Activated T-cell treated with anti-CD3 and anti-CD28 coated beads for 48 hours (primary cell): ENCODE data around the gene FBLIM1.
"Not testable (repeated sequence)": the region's sequence is repeated elsewhere in the genome, so short reads cannot be mapped to it uniquely, and the experiment has no call there.

Experiments used
- DNase-seq: peaks from one replicate; pipeline ENCODE4 v3.0.0-alpha.2; 2020; ENCODE audit warnings: low read depth

FBLIM1 gene

DNA sequence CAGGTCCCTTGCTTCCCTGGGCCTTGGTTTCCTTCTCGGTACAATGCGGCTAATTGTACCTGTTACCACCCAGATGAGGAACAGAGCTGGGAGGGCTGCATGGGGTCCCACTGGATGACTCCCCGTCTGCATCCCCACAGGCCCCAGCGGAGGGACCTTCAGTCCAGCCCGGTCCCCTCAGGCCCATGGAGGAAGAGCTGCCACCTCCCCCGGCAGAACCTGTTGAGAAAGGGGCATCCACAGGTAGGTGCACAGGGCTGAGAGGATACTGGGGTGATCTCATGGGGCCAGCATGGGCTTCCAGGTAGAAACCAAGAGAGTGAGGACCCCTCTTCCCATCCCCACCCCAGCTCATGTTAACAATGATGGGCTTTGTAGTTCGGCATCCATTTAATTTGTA is 9.8 kb downstream of the FBLIM1 start:
- no peak for DNase-seq

DNA sequence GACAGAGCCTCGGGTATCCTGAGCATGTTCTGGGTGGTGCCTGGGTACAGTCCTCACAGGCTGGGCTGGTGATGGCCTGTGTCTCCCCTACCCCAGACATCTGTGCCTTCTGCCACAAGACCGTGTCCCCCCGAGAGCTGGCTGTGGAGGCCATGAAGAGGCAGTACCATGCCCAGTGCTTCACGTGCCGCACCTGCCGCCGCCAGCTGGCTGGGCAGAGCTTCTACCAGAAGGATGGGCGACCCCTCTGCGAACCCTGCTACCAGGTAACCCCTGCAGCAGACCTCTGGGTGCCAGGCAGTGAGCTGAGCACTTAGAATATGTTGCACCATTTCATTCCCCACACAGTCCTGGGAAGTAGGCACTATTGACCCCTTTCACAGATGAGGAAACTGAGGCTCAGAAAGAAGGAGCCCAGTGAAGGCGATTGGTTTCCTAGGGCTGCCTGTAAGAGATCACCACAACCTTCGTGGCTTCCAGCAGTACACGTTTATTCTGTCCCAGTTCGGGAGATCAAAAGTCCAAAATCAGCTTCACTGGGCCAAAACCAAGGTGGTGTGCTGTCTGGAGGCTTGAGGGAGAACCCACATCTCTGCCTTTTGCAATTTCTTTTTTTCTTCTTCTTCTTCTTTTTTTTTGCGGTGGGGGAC is 11.8 kb downstream of the FBLIM1 start:
- DNase-seq, result no peak

DNA sequence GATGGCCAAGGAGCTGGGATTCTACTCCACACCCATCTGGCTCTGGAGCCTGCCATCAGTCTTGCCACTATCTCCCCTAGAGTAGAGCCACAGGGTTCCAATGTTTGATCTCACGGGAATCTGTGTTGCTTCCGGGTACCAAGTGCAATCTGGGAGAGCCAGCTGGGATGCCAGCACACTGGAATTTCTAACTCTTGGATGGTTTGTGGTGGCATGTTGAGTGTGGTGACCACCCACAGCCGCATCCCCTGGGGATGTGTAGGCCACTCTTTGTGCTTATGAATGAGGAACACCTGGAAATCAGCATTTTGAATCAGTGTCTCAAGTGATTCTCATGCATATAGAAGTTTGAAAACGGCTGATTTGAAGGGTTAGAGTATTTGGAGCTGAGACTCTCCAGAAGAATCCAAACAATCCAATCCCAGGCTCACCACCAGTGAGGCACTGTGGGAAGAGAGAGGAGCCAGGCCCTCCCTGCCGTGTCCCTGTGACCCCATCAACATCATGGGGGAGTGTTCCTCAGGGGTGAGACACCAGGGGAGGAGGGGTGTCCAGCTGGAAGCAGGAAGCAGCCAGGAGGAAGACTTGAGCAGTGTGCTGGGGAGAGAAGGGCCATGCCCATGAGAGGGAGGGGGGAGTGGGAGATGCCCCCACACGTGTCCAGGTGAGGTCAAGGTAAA is 13.4 kb downstream of the FBLIM1 start:
- DNase-seq, result no peak

DNA sequence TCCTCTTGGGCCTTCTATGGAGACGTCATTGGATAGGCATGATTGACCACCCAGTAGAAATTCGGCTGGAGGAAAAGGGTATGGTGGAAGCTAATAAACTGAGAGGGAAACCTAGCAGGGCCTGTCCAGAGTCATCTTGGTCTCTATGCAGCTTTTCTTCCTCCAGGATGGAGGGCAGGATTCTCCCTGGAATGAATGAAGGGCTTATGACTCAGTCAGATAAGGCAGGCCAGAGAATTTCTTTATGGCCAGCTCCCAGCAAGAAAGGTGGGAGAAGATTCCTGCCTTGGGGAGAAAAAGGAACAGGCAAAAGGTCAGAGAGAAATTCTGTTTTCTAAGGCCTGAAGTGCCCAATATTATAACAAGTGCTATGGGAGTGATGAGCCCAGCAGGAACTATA is 17.1 kb downstream of the FBLIM1 start:
- DNase-seq, result no peak

DNA sequence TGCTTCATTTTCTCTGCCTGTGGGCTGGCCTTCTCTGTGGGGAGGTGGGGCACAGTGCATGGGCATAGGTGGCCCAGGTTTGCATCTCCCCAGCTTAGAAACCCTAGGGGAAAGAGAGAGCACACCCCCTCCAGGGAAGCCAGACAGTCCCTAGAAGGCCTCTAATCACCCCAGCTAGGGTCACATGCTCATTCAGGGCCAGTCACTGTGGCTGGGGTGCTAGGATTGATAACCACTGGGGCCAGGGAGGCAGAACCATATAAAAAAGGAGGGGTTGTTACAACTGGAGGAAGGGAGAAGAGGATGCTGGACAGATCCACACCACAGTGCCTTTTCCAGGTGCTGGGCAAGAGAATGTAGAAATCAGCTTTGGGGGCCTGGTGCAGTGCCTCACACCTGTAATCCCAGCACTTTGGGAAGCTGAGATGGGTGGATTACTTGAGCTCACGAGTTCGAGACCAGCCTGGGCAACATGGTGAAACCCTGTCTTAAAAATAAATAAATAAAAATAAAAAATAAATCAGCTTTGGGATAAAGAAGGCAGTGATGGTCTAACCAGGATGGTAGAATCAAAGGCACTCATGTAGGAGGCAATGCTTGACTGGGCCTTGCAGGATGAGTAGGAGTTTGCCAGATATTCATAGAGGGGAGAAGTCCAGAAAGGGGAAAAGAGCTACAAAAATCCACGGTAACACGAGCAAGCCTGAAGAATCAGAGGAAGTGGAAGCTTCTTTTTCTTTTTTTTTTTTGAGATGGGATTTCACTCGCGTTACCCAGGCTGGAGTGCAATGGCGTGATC is 19.5 kb downstream of the FBLIM1 start:
- no peak for DNase-seq

DNA sequence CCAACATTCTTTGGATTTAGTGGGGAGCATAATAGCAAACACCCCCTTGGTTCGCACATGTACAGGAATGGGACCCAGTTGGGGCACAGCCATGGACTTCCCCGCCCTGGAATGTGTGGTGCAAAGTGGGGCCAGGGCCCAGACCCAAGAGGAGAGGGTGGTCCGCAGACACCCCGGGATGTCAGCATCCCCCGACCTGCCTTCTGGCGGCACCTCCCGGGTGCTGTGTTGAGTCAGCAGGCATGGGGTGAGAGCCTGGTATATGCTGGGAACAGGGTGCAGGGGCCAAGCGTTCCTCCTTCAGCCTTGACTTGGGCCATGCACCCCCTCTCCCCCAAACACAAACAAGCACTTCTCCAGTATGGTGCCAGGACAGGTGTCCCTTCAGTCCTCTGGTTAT is 27.1 kb downstream of the FBLIM1 start:
- DNase-seq, result no peak

DNA sequence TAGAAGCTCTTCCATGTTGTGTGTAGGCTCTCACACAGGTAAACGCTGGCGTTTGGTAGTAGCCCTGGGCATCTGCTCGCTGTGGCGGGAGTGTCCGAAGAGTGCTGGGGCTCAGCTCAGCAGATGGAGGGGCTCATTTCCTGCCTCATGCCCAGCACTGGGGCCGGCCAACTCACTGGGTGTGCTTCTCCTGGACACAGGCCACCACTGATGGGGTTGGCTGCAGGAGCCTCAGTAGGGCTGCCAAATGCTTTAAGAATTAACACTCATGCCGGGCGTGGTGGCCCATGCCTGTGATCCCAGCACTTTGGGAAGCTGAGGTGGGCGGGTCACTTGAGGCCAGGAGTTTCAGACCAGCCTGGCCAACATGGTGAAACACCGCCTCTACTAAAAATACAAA is 28.0 kb downstream of the FBLIM1 start:
- no peak for DNase-seq

DNA sequence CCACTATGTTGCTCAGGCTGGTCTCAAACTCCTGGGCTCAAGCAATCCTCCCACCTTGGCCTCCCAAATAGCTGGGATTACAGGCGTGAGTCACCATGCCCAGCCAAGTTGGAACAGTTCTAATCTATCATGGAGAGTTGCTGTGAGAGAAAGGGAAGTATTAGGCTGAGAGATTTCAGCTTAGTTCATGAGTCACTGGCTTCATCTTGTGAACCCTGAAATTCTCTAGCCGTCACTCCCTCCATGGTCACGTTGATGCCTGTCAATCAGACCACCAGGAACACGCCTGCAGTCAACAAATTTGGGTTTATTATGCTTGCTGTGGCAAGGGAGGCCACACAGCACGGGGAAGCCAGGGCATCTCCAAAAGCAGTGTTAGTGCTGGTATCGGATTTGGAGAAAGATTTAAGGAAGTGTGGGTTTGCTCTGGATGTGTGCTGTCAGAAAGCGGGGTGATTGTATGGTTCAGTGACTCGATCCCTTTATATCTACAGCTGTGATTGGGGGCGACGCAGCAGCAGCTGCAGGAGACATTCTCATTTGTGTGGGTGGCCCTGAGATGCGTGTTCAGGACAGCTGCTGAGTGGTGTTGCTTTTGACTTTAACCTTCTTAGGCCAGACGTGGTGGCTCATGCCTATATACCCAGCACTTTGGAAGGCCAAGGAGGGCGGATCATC is 30.2 kb downstream of the FBLIM1 start:
- DNase-seq, result no peak

DNA sequence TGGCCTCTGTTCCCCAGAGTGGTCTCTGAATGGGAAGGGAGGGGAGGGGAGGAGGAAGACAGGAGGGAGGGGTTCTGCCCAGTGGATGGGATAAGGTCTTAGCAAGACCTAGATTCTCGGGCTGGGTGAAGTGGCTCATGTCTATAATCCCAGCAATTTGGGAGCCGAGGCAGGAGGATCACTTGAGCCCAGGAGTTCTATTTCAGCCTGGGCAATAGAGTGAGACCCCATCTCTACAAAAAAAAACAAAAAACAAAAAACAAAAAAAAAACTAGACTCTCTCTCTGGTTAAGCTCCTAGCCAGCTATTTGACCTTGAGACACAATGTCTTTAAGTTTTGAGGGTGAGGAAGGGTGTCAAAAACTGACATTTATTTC is 37.5 kb downstream of the FBLIM1 start:
- no peak for DNase-seq

DNA sequence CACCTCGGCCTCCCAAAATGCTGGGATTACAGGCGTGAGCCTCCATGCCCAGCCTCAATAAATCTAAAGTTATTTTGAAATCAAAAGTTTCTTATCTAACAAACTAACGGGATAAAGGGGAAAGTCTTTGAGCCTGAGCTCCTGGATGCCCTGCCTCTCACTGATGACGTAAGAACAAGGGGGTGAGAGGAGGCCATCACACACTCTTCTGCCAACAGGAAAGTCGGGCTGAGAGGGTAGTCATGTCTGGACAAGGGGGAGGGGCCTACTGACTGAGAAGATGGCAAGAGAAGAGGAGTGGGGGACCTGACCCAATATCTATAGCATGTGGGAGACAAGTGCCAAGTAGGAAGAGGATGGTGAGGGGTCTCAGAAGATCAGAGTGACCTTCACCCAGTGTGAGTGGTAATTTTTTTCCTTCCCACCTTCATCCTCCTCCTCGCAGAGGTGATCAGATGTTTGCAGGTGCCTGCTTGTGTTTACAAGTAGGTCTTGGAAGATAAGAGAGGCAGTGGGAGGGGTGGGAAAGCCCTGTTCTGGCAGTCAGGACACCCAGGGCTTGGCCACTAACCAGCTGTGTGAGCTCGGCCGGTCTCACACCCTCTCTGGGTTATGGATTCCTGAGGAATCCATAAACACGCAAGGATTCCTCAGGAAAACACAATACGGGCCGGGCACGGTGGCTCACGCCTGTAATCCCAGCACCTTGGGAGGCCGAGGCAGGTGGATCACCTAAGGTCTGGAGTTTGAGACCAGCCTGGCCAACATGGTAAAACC is 39.2 kb downstream of the FBLIM1 start:
- DNase-seq, result no peak

DNA sequence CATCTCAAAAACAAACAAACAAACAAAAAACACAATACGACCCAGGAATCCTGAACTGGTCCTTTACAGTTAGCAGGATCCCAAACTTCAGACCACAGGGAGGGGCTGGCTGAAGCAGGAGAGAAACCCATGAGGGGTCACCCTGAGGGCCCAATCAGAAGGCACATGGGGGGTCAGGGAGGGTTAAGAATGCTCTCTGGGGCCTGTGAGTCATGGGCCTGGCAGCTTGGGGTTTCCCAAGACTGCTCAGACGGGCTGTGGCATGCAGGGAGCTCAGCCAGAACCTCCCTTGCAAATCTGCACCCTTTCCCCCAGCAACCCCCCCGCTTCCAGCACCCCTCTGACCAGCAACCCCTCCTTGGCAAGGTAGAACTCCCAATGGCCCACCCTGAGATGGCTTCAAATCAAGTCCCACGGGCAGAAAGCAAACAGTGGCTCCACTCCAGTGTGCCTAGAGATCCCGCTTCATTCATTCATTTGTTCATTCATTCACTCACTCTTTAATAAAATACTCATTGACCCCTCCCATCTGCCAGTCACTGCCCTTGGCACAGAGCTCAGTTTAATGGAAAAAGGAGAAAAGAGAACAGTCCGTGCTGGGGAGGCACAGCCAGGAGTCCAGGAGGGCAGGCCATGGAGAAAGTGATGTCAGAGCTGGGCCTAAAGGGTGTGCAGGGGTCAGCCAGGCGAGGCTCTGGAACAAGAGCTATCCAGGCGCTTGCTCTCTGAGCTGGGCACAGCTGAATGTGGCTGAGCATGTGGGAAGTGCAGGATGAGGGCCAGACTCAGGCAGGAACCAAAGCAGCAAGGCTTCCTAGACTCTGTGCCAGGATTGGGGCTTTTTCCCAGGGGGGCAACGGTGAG is 40.6 kb downstream of the FBLIM1 start:
- no peak for DNase-seq

DNA sequence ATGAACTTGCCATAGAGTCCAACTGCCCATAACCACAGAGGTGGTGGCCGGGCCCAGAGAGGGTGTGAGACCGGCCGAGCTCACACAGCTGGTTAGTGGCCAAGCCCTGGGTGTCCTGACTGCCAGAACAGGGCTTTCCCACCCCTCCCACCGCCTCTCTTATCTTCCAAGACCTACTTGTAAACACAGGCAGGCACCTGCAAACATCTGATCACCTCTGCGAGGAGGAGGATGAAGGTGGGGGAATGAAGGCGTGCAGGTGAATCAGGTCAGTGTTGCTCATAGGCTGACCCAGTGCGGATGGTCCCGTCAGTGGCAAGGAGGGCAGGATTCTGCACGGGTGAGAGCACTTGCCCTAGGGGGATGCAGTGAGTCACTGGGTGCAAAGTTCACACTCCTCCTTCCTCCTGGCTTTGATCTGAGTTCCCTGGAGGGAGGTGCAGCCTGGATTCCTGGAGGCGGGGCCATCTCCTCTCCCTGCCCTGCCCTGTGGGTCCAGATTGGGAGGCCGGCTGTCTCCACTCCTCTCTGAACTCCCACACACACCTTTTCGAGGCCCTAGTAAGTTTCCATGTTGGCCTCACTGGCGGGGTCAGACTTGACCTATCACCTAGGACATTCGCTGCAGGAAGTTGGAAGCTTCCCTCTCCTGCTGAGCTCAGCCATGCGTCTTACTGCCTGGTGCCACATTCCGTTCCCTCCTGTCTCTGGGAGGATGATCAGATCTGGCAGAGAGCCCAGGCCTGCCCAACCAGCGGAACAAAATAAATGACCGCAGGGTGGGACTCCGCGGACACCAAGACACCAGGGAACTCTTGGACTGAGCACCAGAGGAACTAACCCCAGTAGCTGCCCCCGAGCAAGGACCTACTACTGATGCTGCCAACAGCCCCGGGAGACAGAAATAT is 41.6 kb downstream of the FBLIM1 start:
- no peak for DNase-seq

DNA sequence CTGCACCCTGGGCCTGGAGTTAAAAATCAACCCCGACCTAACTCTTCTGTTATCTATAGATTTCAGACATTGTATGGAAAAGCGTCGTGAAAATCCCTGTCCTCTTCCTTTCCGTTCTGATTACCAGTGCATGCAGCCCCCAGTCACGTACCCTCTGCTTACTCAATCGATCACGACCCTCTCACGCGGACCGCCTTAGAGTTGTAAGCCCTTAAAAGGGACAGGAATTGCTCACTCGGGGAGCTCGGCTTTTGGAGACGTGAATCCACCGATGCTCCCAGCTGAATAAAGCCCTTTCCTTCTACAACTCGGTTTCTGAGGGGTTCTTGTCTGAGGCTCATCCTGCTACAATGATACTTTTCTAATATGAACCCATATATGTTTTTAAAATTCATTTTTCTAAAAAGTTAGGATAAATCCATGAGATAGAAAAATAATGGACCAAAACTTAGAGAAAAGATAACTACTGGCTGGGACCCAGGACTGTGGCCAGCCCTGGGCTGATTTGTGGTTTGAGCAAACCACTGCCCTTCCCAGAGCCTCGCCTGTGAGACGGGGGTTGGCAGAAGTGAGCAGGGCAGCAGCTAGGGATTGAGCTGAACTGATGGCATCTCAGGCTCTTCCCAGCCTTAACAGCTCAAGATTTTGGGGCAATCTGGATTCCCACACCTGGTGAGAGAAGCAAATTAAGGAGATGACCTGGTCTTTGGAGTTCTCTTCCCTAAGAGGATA is 43.8 kb downstream of the FBLIM1 start:
- DNase-seq, result no peak

DNA sequence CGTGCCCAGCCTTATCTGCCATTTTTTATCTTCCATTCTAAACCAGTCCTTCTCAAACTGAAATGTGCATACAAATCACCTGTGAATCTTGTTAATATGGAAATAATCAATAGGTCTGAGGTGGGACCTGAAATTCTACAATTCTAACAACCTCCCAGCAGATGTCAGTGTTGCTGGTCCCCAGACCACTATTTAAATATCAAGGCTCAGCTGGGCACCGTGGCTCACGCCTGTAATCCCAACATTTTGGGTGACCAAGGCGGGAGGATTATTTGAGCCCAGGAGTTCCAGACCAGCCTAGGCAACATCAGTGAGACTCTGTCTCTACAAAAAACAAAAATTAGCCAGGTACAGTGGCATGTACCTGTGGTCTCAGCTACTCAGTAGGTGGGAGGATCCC is 44.8 kb downstream of the FBLIM1 start:
- no peak for DNase-seq

DNA sequence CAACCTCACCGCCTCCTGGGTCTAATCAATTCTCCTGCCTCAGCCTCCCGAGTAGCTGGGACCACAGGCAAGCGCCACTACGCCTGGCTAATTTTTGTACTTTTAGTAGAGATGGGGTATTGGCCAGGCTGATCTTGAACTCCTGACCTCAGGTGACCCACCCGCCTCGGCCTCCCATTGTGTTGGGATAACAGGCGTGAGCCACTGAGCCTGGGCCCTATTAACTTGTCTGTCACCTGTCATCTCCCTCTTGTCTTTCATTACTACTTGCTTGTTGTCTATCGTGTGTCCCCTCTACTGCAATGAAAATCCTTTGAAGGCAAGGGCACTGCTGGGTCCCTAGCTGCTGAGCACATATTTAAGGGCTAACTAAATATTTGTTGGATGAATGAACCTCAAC is 45.5 kb downstream of the FBLIM1 start:
- no peak for DNase-seq

DNA sequence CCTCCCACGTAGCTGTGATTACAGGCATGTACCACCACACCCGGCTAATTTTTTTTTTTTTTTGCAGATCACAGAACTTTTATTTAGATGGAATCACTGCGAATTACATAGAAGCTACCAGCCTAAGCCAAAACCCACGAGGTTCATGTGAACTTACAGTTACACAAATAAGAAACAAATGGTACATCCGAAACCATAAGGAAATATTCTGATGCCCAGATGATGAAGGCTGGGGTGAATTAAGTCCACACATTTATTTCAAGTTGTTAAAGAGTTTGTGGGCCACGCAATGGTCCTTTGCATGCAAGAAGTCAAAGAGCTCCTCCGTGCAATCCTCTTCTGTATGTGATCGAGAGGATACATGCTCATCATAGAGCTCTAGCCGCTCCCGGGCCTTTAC is 48.5 kb downstream of the FBLIM1 start:
- DNase-seq, result no peak

DNA sequence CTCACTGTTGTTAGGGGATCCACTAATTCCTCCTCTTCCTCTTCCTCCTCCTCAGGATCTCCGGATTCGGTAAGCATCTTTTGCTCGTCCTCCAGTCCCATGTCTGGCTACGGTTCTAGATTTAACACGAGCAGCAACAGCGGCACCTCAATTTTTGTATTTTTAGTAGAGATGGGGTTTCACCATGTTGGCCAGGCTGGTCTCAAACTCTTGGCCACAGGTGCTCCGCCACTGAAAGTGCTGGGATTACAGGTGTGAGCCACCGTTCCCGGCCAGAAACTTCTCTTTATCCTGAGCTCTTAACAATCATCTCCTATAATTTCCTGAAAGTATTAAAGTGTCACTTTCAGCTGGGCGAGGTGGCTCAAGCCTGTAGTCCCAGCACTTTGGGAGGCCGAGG is 49.0 kb downstream of the FBLIM1 start, which contains the start of gene UQCRHL:
UQCRHL (minus strand) TSS at position 101 of the 400 bp plus-strand sequence; CDS start at position 101, 0 bp downstream.
- DNase-seq, result not testable (repeated sequence)

DNA sequence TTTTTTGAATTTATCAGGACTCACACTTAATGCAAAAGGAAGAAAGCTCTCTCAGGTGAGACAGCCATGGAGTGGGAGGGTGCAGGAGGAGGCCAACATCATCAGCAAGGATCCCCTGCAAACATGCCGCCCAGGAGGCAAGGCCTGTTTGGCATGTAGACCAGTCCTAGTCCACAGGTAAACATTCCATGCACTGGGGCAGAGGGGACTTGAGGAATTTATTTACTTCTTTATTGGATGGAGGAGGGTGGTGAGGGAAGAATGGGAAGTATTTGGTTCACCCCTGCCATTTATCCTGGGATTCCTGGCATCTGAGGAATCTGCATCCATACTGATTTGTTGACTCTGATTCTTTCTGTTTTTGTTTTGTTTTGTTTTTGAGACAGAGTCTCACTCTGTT is 50.4 kb downstream of the FBLIM1 start:
- DNase-seq, result no peak

DNA sequence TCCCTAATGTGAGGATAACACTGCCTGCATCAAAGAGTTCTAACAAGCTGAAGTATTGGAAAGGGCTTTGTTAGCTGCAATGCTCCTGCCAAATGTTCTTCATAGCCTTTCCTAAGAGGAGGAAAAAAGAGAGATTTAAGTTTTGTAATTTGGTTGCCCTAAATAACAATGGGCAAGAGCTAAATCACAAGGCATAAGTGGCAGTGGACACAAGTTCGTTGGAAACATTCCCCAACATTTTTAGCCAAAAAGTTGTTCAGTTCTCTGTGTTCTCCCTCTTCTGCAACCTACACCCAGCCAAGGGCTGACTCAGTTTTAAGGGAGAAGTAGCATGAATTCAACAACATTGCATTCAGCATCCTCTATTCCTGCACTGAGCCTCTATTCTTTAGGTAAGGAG is 51.5 kb downstream of the FBLIM1 start:
- no peak for DNase-seq
